IMR-90 (cell line): ENCODE data around the gene OSBP2. TPM values are rescaled to one million over a fixed set of nuclear protein-coding genes. Genes with fewer than 3 reads are reported as not detected.

ENCODE experiments used
- ATAC-seq: fragments of 200-7000 bp; cut with Tn5 transposase; 2 replicates; pipeline ENCODE4 v1.9.1; 2020; ENCODE audit warnings: low read depth, mild to moderate bottlenecking, moderate library complexity
- BruUV-seq: library from RNA; stranded (reverse); fragments of 400-500 nt; replicated peaks from 2 replicates; lab custom pipeline; 2021; lab: Mats Ljungman, UMichigan
- CTCF ChIA-PET: fragments of 300-600 bp; formaldehyde crosslinking; extraction: SDS; loops from one replicate; lab custom pipeline; 2021; ENCODE audit warnings: antibody characterized with exemption; lab: Yijun Ruan, JAX
- POLR2A ChIA-PET: fragments of 300-600 bp; sonication (Branson Sonifier 250); formaldehyde crosslinking; loops from one replicate; lab custom pipeline; 2022; ENCODE audit warnings: antibody characterized with exemption; ENCODE audit not compliant: unreplicated experiment; lab: Charles Lee
- DNase-seq: peaks from one replicate; pipeline ENCODE4 v3.0.0; 2013
- H2AFZ ChIP-seq: replicated peaks from 2 replicates; pipeline ENCODE3; 2013; ENCODE audit warnings: low read length, mild to moderate bottlenecking; ENCODE audit not compliant: poor library complexity
- H2AK5ac ChIP-seq: 2 replicates; pipeline ENCODE4 v1.6.1; 2013; ENCODE audit warnings: low read depth, low read length, inconsistent platforms
- H2AK9ac ChIP-seq: replicated peaks from 2 replicates; pipeline ENCODE3; 2013; ENCODE audit warnings: mild to moderate bottlenecking, low read depth, low read length, moderate library complexity; ENCODE audit not compliant: poor library complexity
- H2BK120ac ChIP-seq: 2 replicates; pipeline ENCODE4 v1.6.1; 2013; ENCODE audit warnings: low read depth, low read length, inconsistent platforms
- H2BK15ac ChIP-seq: 3 replicates; pipeline ENCODE4 v1.6.1; 2013; ENCODE audit warnings: low read depth, low read length, inconsistent platforms
- H2BK20ac ChIP-seq: 2 replicates; pipeline ENCODE4 v1.6.1; 2013; ENCODE audit warnings: low read depth, mild to moderate bottlenecking, inconsistent platforms, low read length, moderate library complexity
- H2BK5ac ChIP-seq: 2 replicates; pipeline ENCODE4 v1.6.1; 2013; ENCODE audit warnings: mild to moderate bottlenecking, low read depth, low read length, inconsistent platforms; ENCODE audit not compliant: poor library complexity, severe bottlenecking
- H3K14ac ChIP-seq: replicated peaks from 2 replicates; pipeline ENCODE4 v1.6.1; 2013; ENCODE audit warnings: low read depth, low read length, inconsistent platforms
- H3K18ac ChIP-seq: 2 replicates; pipeline ENCODE4 v1.6.1; 2013; ENCODE audit warnings: low read depth, low read length, control low read depth
- H3K23ac ChIP-seq: 2 replicates; pipeline ENCODE4 v1.6.1; 2013; ENCODE audit warnings: low read depth, low read length, inconsistent platforms
- H3K27ac ChIP-seq: 2 replicates; pipeline ENCODE4 v1.5.1; 2013; ENCODE audit warnings: mild to moderate bottlenecking, control low read depth, low read length; ENCODE audit not compliant: insufficient read depth
- H3K27me3 ChIP-seq: 2 replicates; pipeline ENCODE4 v1.6.1; 2013; ENCODE audit warnings: low read length; ENCODE audit not compliant: control insufficient read depth, insufficient read depth
- H3K36me3 ChIP-seq: 2 replicates; pipeline ENCODE4 v1.6.1; 2013; ENCODE audit warnings: low read length, mixed read lengths; ENCODE audit not compliant: control insufficient read depth, insufficient read depth
- H3K4ac ChIP-seq: 2 replicates; pipeline ENCODE4 v1.6.1; 2013; ENCODE audit warnings: low read depth, low read length, inconsistent platforms
- H3K4me1 ChIP-seq: 2 replicates; pipeline ENCODE4 v1.6.1; 2013; ENCODE audit warnings: low read length, mixed read lengths; ENCODE audit not compliant: control insufficient read depth, insufficient read depth
- H3K4me2 ChIP-seq: 2 replicates; pipeline ENCODE4 v1.6.1; 2013; ENCODE audit warnings: low read depth, mild to moderate bottlenecking, control low read depth, low read length, moderate library complexity
- H3K4me3 ChIP-seq: 2 replicates; pipeline ENCODE4 v1.5.1; 2013; ENCODE audit warnings: low read depth, mild to moderate bottlenecking, control low read depth, low read length, moderate library complexity; ENCODE audit not compliant: insufficient read depth
- H3K56ac ChIP-seq: 2 replicates; pipeline ENCODE4 v1.6.1; 2013; ENCODE audit warnings: low read length, inconsistent platforms; ENCODE audit not compliant: insufficient read depth; ENCODE audit errors: extremely low read depth
- H3K79me1 ChIP-seq, 2 experiments: 2 replicates each; pipeline ENCODE4 v1.6.1; 2013; ENCODE audit warnings: low read length in 2 of 2, inconsistent platforms in 1 of 2, low read depth in 1 of 2
- H3K9ac ChIP-seq: 2 replicates; pipeline ENCODE4 v1.6.1; 2013; ENCODE audit warnings: low read depth, low read length, control low read depth
- H3K9me1 ChIP-seq: 2 replicates; pipeline ENCODE4 v1.6.1; 2013; ENCODE audit warnings: low read length, inconsistent platforms; ENCODE audit not compliant: insufficient read depth
- H3K9me3 ChIP-seq: 2 replicates; pipeline ENCODE4 v1.6.1; 2013; ENCODE audit warnings: low read length; ENCODE audit not compliant: control insufficient read depth, insufficient read depth
- H4K20me1 ChIP-seq: 2 replicates; pipeline ENCODE4 v1.6.1; 2013; ENCODE audit warnings: low read length, inconsistent platforms; ENCODE audit not compliant: insufficient read depth
- H4K5ac ChIP-seq: 2 replicates; pipeline ENCODE4 v1.6.1; 2013; ENCODE audit warnings: mild to moderate bottlenecking, low read depth, low read length, control low read depth
- H4K8ac ChIP-seq, 2 experiments: 2 replicates each; pipeline ENCODE4 v1.6.1; 2013; ENCODE audit warnings: low read depth in 2 of 2, low read length in 2 of 2, control low read depth in 1 of 2, inconsistent platforms in 1 of 2
- H4K91ac ChIP-seq: 2 replicates; pipeline ENCODE4 v1.6.1; 2013; ENCODE audit warnings: low read depth, low read length, inconsistent platforms; ENCODE audit not compliant: insufficient read depth
- CEBPB ChIP-seq: IDR thresholded peaks from 2 replicates; pipeline ENCODE4 v1.6.1; 2012; ENCODE audit warnings: low read depth, low read length, improper control_type of control experiment
- ELK1 ChIP-seq: fragments of 150-350 bp; IDR thresholded peaks from 2 replicates; pipeline ENCODE4 v1.6.1; 2016; ENCODE audit warnings: low read depth, mild to moderate bottlenecking, low read length, moderate library complexity, borderline replicate concordance
- FOS ChIP-seq: fragments of 150-350 bp; IDR thresholded peaks from 2 replicates; pipeline ENCODE4 v1.6.1; 2016; ENCODE audit warnings: low read depth, low read length
- MXI1 ChIP-seq: IDR thresholded peaks from 2 replicates; pipeline ENCODE4 v1.6.1; 2012; ENCODE audit warnings: low read depth, mild to moderate bottlenecking, low read length, moderate library complexity, borderline replicate concordance
- POLR2A ChIP-seq: IDR thresholded peaks from 2 replicates; pipeline ENCODE4 v1.6.1; 2012; ENCODE audit warnings: mild to moderate bottlenecking, low read depth, low read length
- RAD21 ChIP-seq: IDR thresholded peaks from 2 replicates; pipeline ENCODE4 v1.6.1; 2012; ENCODE audit warnings: low read length, improper control_type of control experiment
- WGBS, 2 experiments: methylation state at CpG; one replicate each; pipeline versions ENCODE4 v1.1.5 to v1.1.7; 2013; ENCODE audit warnings: missing lambda C conversion rate in 2 of 2; ENCODE audit not compliant: insufficient read length in 1 of 2; ENCODE audit errors: extremely low coverage in 2 of 2; 5-methylcytosine and 5-hydroxymethylcytosine counted together
- dilution Hi-C: fragments of 300-500 bp; cut with HindIII; formaldehyde crosslinking; loops from one replicate; pipeline ENCODE4 v1.14.3; 2018; ENCODE audit warnings: low sequenced_read_pairs; ENCODE audit not compliant: unreplicated experiment
- in situ Hi-C: fragments of 300-500 bp; cut with MboI; formaldehyde crosslinking; loops from 3 replicates; pipeline ENCODE4 v1.14.3; 2019; ENCODE audit warnings: low sequenced_read_pairs, inconsistent platforms, mixed read lengths
- intact Hi-C: fragments of 100-400 bp; cut with micrococcal nuclease; formaldehyde crosslinking; loops from 2 replicates; pipeline ENCODE4 v1.10.0; 2022
- polyA plus RNA-seq, 3 experiments: library from polyadenylated mRNA; depleted of rRNA; stranded (reverse); fragments of >200 nt; gene quantifications; 2 replicates each; pipeline ENCODE4 v1.2.3, GENCODE V29; 2012; ENCODE audit warnings: low replicate concordance in 1 of 3
- total RNA-seq: library from RNA; depleted of rRNA; stranded (reverse); fragments of >200 nt; gene quantifications from 2 replicates; pipeline ENCODE4 v1.2.3, GENCODE V29; 2012
- TF ChIP-seq, protein P1 (sequence below): fragments of 150-350 bp; IDR thresholded peaks from 2 replicates; pipeline ENCODE4 v1.6.1; 2017; ENCODE audit warnings: mild to moderate bottlenecking, antibody characterized with exemption, low read length, low read depth

Gene OSBP2
- total and polyA plus RNA-seq, 2 of the 4 experiments (the other 2 are of a cell fraction) = 1.8 to 2.2 TPM

DNA sequence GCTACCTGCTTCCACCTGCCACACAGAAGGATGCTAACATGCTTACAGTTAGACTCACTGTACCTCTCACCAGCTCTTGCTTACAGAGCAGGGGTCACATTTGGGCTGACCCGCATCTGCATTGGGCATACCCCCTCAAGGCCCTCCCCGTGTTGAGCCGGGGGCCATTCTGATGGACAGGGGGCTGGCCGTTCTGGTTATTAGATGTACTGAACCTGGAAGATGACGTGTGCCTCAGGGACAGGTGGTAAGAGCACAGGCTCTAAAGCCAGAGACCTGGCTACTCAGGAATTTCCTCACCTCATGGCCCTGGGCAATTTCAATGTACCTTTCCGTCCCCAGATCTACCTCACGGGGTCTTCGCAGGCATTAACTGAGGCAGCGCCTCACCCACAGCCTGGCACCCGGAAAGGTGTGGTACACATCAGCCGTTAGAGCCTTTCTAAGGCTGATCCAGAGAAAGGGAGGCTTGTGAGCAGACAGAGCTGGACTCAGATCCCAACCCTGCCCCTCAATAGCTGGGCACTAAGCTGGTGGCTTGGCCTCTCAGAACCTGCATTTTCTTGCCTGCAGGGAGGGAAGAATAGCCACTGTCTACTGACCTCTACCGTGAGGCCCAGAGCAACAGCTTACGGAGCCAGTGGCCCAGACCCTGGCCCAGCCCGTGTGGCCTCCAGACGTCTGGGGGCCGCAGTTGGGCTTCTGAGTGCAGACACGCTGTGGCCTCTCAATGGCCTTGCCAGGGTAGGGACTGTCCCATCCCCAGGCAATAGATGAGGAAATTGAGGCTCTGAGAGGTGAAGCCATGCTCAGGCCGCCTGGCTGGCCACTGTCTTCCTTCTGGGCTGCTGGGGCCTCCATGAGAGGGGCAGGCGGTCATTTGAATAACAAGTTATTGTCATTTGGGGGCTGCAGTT, 173.3 kb downstream of the OSBP2 start:
- Histone ChIP-seq H3K36me3 (no peaks in the 10 kb centered on the region), H2BK120ac (no peak overlapping the region), H3K4ac (no peak overlapping the region), H3K27me3 (no peaks in the 10 kb centered on the region), H3K18ac (no peak overlapping the region), H2BK5ac (no peak overlapping the region), H4K8ac (no peak overlapping the region), H2BK20ac (no peak overlapping the region), H4K91ac (no peak overlapping the region), H3K9ac (no peak overlapping the region), H4K5ac (no peak overlapping the region), H3K56ac (no peak overlapping the region; the same call in 1 of the 2 replicates), H3K9me3 (no peaks in the 10 kb centered on the region), H3K9me1 (no peaks in the 10 kb centered on the region), H4K20me1 (no peaks in the 10 kb centered on the region; the same call in 1 of the 2 replicates), H3K27ac (no peak overlapping the region), H3K79me1 (no peaks in the 10 kb centered on the region), H3K14ac (no peak overlapping the region), H3K4me3 (no peak overlapping the region), H3K23ac (no peak overlapping the region), H3K4me2 (no peak overlapping the region), H2AFZ (no peak overlapping the region), H2AK9ac (no peak overlapping the region), H2AK5ac (peak overlapping the region; percentile 26; the same call in 1 of the 2 replicates), H3K4me1 (peaks cover 4% of the 10 kb centered on the region; the same call in 1 of the 2 replicates), H2BK15ac (no peak overlapping the region)
- ChIA-PET CTCF (no interaction called here), POLR2A (no interaction called here)
- dilution Hi-C loops (no loop called here), intact Hi-C loops (no loop called here), in situ Hi-C loops (no loop called here)
- BruUV-seq = no TSS peak
- ATAC-seq (no peak), DNase-seq (no peak)
- WGBS, 2 experiments = 98% methylated on average over 12 of the region's 19 CpGs; no CpG with 5 or more reads in 1 of the 2 experiments
- TF ChIP-seq POLR2A (no peak), MXI1 (no peak), RAD21 (no peak), FOS (no peak), CEBPB (no peak), ELK1 (no peak)
- TF ChIP-seq, protein P1, sequence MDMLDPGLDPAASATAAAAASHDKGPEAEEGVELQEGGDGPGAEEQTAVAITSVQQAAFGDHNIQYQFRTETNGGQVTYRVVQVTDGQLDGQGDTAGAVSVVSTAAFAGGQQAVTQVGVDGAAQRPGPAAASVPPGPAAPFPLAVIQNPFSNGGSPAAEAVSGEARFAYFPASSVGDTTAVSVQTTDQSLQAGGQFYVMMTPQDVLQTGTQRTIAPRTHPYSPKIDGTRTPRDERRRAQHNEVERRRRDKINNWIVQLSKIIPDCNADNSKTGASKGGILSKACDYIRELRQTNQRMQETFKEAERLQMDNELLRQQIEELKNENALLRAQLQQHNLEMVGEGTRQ = no peak
